ENCODE measurements around the gene CCDC9B.

CCDC9B gene

GRCh38 chr15:40327457-40327856 lies 13.3 kb downstream of the CCDC9B start:
- DNase-seq, result no peak

- no peak for DNase-seq
Observed at GRCh38 chr15:40325700-40326099, 15.0 kb downstream of the CCDC9B start.

GRCh38 chr15:40325188-40325587 lies 15.6 kb downstream of the CCDC9B start:
- DNase-seq, result no peak

- no peak for DNase-seq
Observed at GRCh38 chr15:40323953-40324937, 16.5 kb downstream of the CCDC9B start.

GRCh38 chr15:40323239-40323952 lies 17.3 kb downstream of the CCDC9B start, which contains the start of gene INAFM2:
Gene INAFM2, plus strand, starts transcription at chr15:40323692. Its CDS starts 364 bp downstream, at chr15:40324056.
- DNase-seq, result peak; percentile 81

GRCh38 chr15:40322531-40323238 lies 18.1 kb downstream of the CCDC9B start:
- no peak for DNase-seq

GRCh38 chr15:40320931-40321371 lies 19.8 kb downstream of the CCDC9B start:
- DNase-seq, result no peak

GRCh38 chr15:40320409-40320808 lies 20.3 kb downstream of the CCDC9B start:
- DNase-seq, result no peak

- DNase-seq, result no peak
Observed at GRCh38 chr15:40317580-40317979, 23.2 kb downstream of the CCDC9B start.

GRCh38 chr15:40316931-40317330 lies 23.8 kb downstream of the CCDC9B start:
- no peak for DNase-seq

- DNase-seq, result no peak
Observed at GRCh38 chr15:40314723-40315276, 25.9 kb downstream of the CCDC9B start.

GRCh38 chr15:40313531-40314398 lies 27.0 kb downstream of the CCDC9B start:
- peak; percentile 51 for DNase-seq

GRCh38 chr15:40312370-40313158 lies 28.2 kb downstream of the CCDC9B start:
- DNase-seq, result no peak

- DNase-seq, result no peak
Observed at GRCh38 chr15:40310993-40311392, 29.7 kb downstream of the CCDC9B start.

- DNase-seq, result no peak
Observed at GRCh38 chr15:40310001-40310959, 30.5 kb downstream of the CCDC9B start.

GRCh38 chr15:40309344-40309862 lies 31.3 kb downstream of the CCDC9B start:
- no peak for DNase-seq

GRCh38 chr15:40307421-40308211 lies 33.1 kb downstream of the CCDC9B start, which contains the start of gene PLCB2:
Gene PLCB2, minus strand, starts transcription at chr15:40307935. Its CDS starts 263 bp downstream, at chr15:40307672.
- DNase-seq, result no peak

- no peak for DNase-seq
Observed at GRCh38 chr15:40306908-40307307, 33.8 kb downstream of the CCDC9B start.

All from NCI-H510A (cell line).